ENCODE data around the gene CYP2A13.
"Not testable (repeated sequence)": the region's sequence is repeated elsewhere in the genome, so short reads cannot be mapped to it uniquely, and the experiment has no call there.

Gene CYP2A13

GRCh38 chr19:41088151-41088550, at the start of gene CYP2A13:
Gene CYP2A13, plus strand, starts transcription at chr19:41088451. Its CDS starts 21 bp downstream, at chr19:41088472.
- DNase-seq, result no peak

- no peak for DNase-seq
Measured at GRCh38 chr19:41039806-41040205, 48.4 kb upstream of the CYP2A13 start.

GRCh38 chr19:41045095-41045494, 43.2 kb upstream of the CYP2A13 start:
- DNase-seq, result not testable (repeated sequence)

- no peak for DNase-seq
Measured at GRCh38 chr19:41050426-41050825, 37.8 kb upstream of the CYP2A13 start.

GRCh38 chr19:41052162-41052561, 36.1 kb upstream of the CYP2A13 start:
- DNase-seq, result not testable (repeated sequence)

GRCh38 chr19:41053331-41053730, 34.9 kb upstream of the CYP2A13 start:
- not testable (repeated sequence) for DNase-seq

- DNase-seq, result peak; percentile 26
Measured at GRCh38 chr19:41064974-41065569, 23.2 kb upstream of the CYP2A13 start.

GRCh38 chr19:41076286-41076685, 12.0 kb upstream of the CYP2A13 start:
- no peak for DNase-seq

GRCh38 chr19:41083516-41083915, 4.7 kb upstream of the CYP2A13 start:
- DNase-seq, result no peak

GRCh38 chr19:41085748-41086415, 2.4 kb upstream of the CYP2A13 start:
- no peak for DNase-seq

GRCh38 chr19:41089959-41090358, 1.7 kb downstream of the CYP2A13 start:
- DNase-seq, result no peak

GRCh38 chr19:41095703-41096102, 7.5 kb downstream of the CYP2A13 start:
- DNase-seq, result no peak

GRCh38 chr19:41096353-41096752, 8.1 kb downstream of the CYP2A13 start:
- DNase-seq, result no peak

- no peak for DNase-seq
Measured at GRCh38 chr19:41097302-41097701, 9.1 kb downstream of the CYP2A13 start.

- DNase-seq, result no peak
Measured at GRCh38 chr19:41098762-41099161, 10.5 kb downstream of the CYP2A13 start.

- not testable (repeated sequence) for DNase-seq
Measured at GRCh38 chr19:41102210-41102609, 14.0 kb downstream of the CYP2A13 start.

- DNase-seq, result no peak
Measured at GRCh38 chr19:41106177-41106576, 17.9 kb downstream of the CYP2A13 start.

GRCh38 chr19:41111296-41111695, 23.0 kb downstream of the CYP2A13 start:
- no peak for DNase-seq

- DNase-seq, result no peak
Measured at GRCh38 chr19:41111750-41112295, 23.6 kb downstream of the CYP2A13 start.

- no peak for DNase-seq
Measured at GRCh38 chr19:41112728-41113290, 24.6 kb downstream of the CYP2A13 start.

GRCh38 chr19:41114132-41114531, 25.9 kb downstream of the CYP2A13 start, which contains the start of gene CYP2F1:
Gene CYP2F1, plus strand, starts transcription at chr19:41114432. Its CDS starts 1,757 bp downstream, at chr19:41116189.
- DNase-seq, result no peak

GRCh38 chr19:41116261-41116660, 28.0 kb downstream of the CYP2A13 start:
- no peak for DNase-seq

- DNase-seq, result peak; percentile 51
Measured at GRCh38 chr19:41120929-41121911, 33.0 kb downstream of the CYP2A13 start.

Data from activated CD4-positive, alpha-beta T cell treated with anti-CD3 and anti-CD28 coated beads, Interleukin-10, Interleukin-2, amounts not matched to agents 100 ng/mL and 50 ng/mL, durations not matched to agents 16 hours and 8 hours (primary cell).